Measurements from ENCODE around the gene OR6C65. TPM values are rescaled to one million over a fixed set of nuclear protein-coding genes. Genes with fewer than 3 reads are reported as not detected.
A peak's percentile ranks its signal among the peaks of the same experiment; 100 is the strongest.

OR6C65 gene
- total and polyA plus RNA-seq, 9 of the 15 experiments (the other 6 are each of a cell fraction or from before 2014, with no cell fraction given) = not detected

- in situ Hi-C loops (cut with MboI) = no loop called here
- H3K9ac ChIP-seq (ENCODE audit: insufficient read depth in 1 of 2, low read depth in 2 of 2, low read length in 2 of 2) = no peak overlapping the region
- no peak overlapping the region for H3K4me2 ChIP-seq (ENCODE audit: insufficient read depth, low read length)
- no peak overlapping the region for H3K27ac ChIP-seq (ENCODE audit: extremely low read depth, low read depth, low read length)
- H4K20me1 ChIP-seq (replicated peaks; ENCODE audit: control insufficient read depth, insufficient read depth, low read length) = no peaks in the 10 kb centered on the region
- H3K4me1 ChIP-seq (replicated peaks in 1 of 2; ENCODE audit: control insufficient read depth in 2 of 2, insufficient read depth in 2 of 2, low read length in 2 of 2) = no peaks in the 10 kb centered on the region
- POLR2A ChIA-PET = no interaction called here
- no peak overlapping the region for H2AFZ ChIP-seq (ENCODE audit: low read depth, low read length)
- WGBS (ENCODE audit: insufficient coverage, low coverage, missing lambda C conversion rate) = 8% methylated on average over 4 of the region's 4 CpGs
- DNase-seq (ENCODE audit: extremely low read depth in 1 of 4, low spot score in 3 of 4) (no peak), FAIRE-seq (no peak), ATAC-seq (no peak)
- no peaks in the 10 kb centered on the region for H3K9me1 ChIP-seq (ENCODE audit: control insufficient read depth, insufficient read depth, low read length)
- no peaks in the 10 kb centered on the region for H3K27me3 ChIP-seq (ENCODE audit: control insufficient read depth in 2 of 2, insufficient read depth in 2 of 2, low read length in 2 of 2)
- BruUV-seq (replicated peaks) = no TSS peak
- no peaks in the 10 kb centered on the region for H3K9me3 ChIP-seq (replicated peaks; ENCODE audit: control insufficient read depth, insufficient read depth, low read depth, low read length)
- no peak overlapping the region for H3K4me3 ChIP-seq
- H3K36me3 ChIP-seq (ENCODE audit: control insufficient read depth, insufficient read depth, low read length) = no peaks in the 10 kb centered on the region
- CTCF ChIA-PET (ENCODE audit: low intra/inter-chr PET ratio) = no interaction called here
- TF ChIP-seq ZBTB43 (CRISPR knock-in tag; IDR thresholded peaks at IDR 0.05) (no peak), PCBP2 (IDR thresholded peaks at IDR 0.05; ENCODE audit: low read depth, low read length, poor library complexity, severe bottlenecking) (peak; percentile 65)
- intact Hi-C loops (cut with micrococcal nuclease) = no loop called here
- no peaks in the 10 kb centered on the region for H3K79me2 ChIP-seq (ENCODE audit: control insufficient read depth, insufficient read depth, low read length)
These were observed 27.8 kb upstream of the OR6C65 start for GRCh38 chr12:55372521-55372920.

- H3K36me3 ChIP-seq (ENCODE audit: control insufficient read depth, insufficient read depth, low read length) = no peaks in the 10 kb centered on the region
- no peak overlapping the region for H3K4me2 ChIP-seq (ENCODE audit: insufficient read depth, low read length)
- H3K4me1 ChIP-seq (replicated peaks in 1 of 2; ENCODE audit: control insufficient read depth in 2 of 2, insufficient read depth in 2 of 2, low read length in 2 of 2) = no peaks in the 10 kb centered on the region
- H3K27ac ChIP-seq (ENCODE audit: extremely low read depth, low read depth, low read length) = no peak overlapping the region
- H3K79me2 ChIP-seq (ENCODE audit: control insufficient read depth, insufficient read depth, low read length) = no peaks in the 10 kb centered on the region
- ChIA-PET CTCF (ENCODE audit: low intra/inter-chr PET ratio) (no interaction called here), POLR2A (no interaction called here)
- no peak overlapping the region for H2AFZ ChIP-seq (ENCODE audit: low read depth, low read length)
- in situ Hi-C loops (cut with MboI) (no loop called here), intact Hi-C loops (cut with micrococcal nuclease) (no loop called here)
- no peaks in the 10 kb centered on the region for H3K9me1 ChIP-seq (ENCODE audit: control insufficient read depth, insufficient read depth, low read length)
- no peak for DNase-seq (ENCODE audit: extremely low read depth in 1 of 4, low spot score in 3 of 4)
- ATAC-seq = no peak
- H3K9me3 ChIP-seq (replicated peaks; ENCODE audit: control insufficient read depth, insufficient read depth, low read depth, low read length) = no peaks in the 10 kb centered on the region
- no TSS peak for BruUV-seq (replicated peaks)
- TF ChIP-seq SMARCE1 (IDR thresholded peaks at IDR 0.05) = no peak
- TF ChIP-seq ZNF589 (CRISPR knock-in tag; IDR thresholded peaks at IDR 0.05; ENCODE audit: low read depth) = no peak
- no peak for TF ChIP-seq RNF2 (IDR thresholded peaks at IDR 0.05)
- TF ChIP-seq, protein P1, sequence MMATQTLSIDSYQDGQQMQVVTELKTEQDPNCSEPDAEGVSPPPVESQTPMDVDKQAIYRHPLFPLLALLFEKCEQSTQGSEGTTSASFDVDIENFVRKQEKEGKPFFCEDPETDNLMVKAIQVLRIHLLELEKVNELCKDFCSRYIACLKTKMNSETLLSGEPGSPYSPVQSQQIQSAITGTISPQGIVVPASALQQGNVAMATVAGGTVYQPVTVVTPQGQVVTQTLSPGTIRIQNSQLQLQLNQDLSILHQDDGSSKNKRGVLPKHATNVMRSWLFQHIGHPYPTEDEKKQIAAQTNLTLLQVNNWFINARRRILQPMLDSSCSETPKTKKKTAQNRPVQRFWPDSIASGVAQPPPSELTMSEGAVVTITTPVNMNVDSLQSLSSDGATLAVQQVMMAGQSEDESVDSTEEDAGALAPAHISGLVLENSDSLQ (IDR thresholded peaks at IDR 0.05) = peak; percentile 85
- TF ChIP-seq ZNF561 (CRISPR knock-in tag; conservative IDR thresholded peaks at IDR 0.05) = no peak
- no peak for TF ChIP-seq PBX2 (CRISPR knock-in tag; IDR thresholded peaks at IDR 0.05; ENCODE audit: low read depth)
- TF ChIP-seq PBX2 (tag; conservative IDR thresholded peaks at IDR 0.05; ENCODE audit: low read depth) = 0 out of 2 replicates have a peak, but pooled peaks have one; percentile 26
- no peak for TF ChIP-seq HNRNPH1 (optimal IDR thresholded peaks at IDR 0.05; ENCODE audit: low read depth, low read length)
- no peaks in the 10 kb centered on the region for H4K20me1 ChIP-seq (replicated peaks; ENCODE audit: control insufficient read depth, insufficient read depth, low read length)
- no peak overlapping the region for H3K9ac ChIP-seq (ENCODE audit: insufficient read depth in 1 of 2, low read depth in 2 of 2, low read length in 2 of 2)
- H3K27me3 ChIP-seq (ENCODE audit: control insufficient read depth in 2 of 2, insufficient read depth in 2 of 2, low read length in 2 of 2) = no peaks in the 10 kb centered on the region
- FAIRE-seq = no peak
- H3K4me3 ChIP-seq = no peak overlapping the region
These were observed 14.4 kb upstream of the OR6C65 start for GRCh38 chr12:55385891-55386290.
